Mucosa of stomach (tissue), 1 donor: ENCODE data around the gene NRDC.
"Not testable (repeated sequence)": the region's sequence is repeated elsewhere in the genome, so short reads cannot be mapped to it uniquely, and the experiment has no call there.

Experiments
- H3K27me3 ChIP-seq: one replicate; pipeline ENCODE4 v1.7.0; 2013; ENCODE audit warnings: mild to moderate bottlenecking, low read length; ENCODE audit not compliant: control insufficient read depth, insufficient read depth
- H3K36me3 ChIP-seq: one replicate; pipeline ENCODE4 v1.7.0; 2013; ENCODE audit warnings: low read length; ENCODE audit not compliant: control insufficient read depth, insufficient read depth
- H3K4me1 ChIP-seq: one replicate; pipeline ENCODE4 v1.7.0; 2013; ENCODE audit warnings: mild to moderate bottlenecking, low read length; ENCODE audit not compliant: control insufficient read depth, insufficient read depth
- H3K4me3 ChIP-seq: one replicate; pipeline ENCODE4 v1.7.0; 2013; ENCODE audit warnings: low read length
- H3K9ac ChIP-seq: one replicate; pipeline ENCODE4 v1.7.0; 2013; ENCODE audit warnings: mild to moderate bottlenecking, low read length, moderate library complexity
- H3K9me3 ChIP-seq: one replicate; pipeline ENCODE4 v1.7.0; 2013; ENCODE audit warnings: mild to moderate bottlenecking, low read length, moderate library complexity; ENCODE audit not compliant: control insufficient read depth
- donor health status: Pancreatic carcinoma.

Gene NRDC

DNA sequence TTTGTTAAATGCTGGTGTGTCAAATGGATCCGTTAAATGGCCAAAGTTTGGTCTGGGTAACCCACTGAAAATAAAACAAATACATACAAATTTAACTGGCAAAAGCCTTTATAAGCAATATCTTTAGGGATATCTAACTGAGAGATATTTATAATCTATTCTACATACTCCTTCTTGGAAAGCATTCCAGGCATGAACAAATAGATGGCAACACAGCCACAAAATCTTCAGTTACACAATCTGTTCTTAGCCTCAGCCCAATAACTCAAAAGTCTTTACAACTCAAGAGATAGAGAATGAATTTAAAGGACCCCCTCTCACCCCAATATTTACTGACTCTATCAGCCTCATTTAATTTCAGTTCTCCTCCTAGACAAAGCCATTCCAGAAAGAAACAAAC is 58.7 kb downstream of the NRDC start:
- Histone ChIP-seq H3K9me3 (no peaks in the 10 kb centered on the region), H3K4me3 (no peak overlapping the region), H3K27me3 (no peaks in the 10 kb centered on the region), H3K4me1 (no peaks in the 10 kb centered on the region), H3K9ac (no peak overlapping the region), H3K36me3 (no peaks in the 10 kb centered on the region)

GRCh38 chr1:51819021-51819420 is 59.5 kb downstream of the NRDC start:
- H3K9ac ChIP-seq, H3K27me3 ChIP-seq, H3K4me1 ChIP-seq, H3K9me3 ChIP-seq, H3K36me3 ChIP-seq, H3K4me3 ChIP-seq: not testable (repeated sequence)

DNA sequence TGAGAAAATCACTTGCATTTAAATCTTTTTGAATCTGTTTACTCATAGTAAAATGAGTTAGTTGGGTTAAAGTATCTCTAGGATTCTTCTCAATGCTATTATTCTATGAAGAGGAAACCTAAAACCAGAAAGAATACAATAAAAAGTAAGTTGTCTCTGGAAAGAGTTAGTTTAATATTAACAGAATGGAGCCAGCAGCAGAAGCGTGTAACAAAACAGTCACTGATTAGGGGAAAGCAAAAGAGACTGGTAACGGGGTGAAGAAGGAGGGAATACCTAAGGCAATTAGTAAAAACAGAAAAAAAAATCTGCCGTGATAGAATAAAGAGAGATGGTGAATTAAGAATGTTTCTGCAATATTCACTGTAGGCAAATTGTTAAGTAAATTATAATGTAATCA is 60.0 kb downstream of the NRDC start:
- Histone ChIP-seq H3K36me3 (no peaks in the 10 kb centered on the region), H3K27me3 (no peaks in the 10 kb centered on the region), H3K4me3 (no peak overlapping the region), H3K9me3 (no peaks in the 10 kb centered on the region), H3K9ac (no peak overlapping the region), H3K4me1 (no peaks in the 10 kb centered on the region)

DNA sequence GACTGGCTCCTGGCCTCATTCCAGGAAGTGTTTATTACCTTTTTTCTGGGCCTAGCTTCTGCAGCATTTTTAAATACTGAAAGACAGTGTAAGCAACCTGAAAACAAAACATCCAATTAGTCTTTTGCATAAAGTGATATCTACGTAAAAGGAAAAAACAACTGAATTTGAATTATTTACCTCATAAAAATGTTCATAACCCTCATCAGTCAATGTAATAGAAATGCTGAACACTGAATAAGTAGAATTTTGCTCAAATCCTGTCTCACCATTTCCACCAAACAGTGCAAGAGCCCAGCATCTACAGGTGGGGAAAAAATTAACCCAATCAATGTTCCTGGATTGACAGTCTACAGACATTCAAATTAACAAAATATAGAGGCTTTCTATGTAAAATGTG is 64.0 kb downstream of the NRDC start:
- H3K9ac ChIP-seq = no peak overlapping the region
- H3K27me3 ChIP-seq = no peaks in the 10 kb centered on the region
- H3K36me3 ChIP-seq = no peaks in the 10 kb centered on the region
- H3K4me3 ChIP-seq = no peak overlapping the region
- no peaks in the 10 kb centered on the region for H3K4me1 ChIP-seq
- no peaks in the 10 kb centered on the region for H3K9me3 ChIP-seq

- peaks cover 3% of the 10 kb centered on the region for H3K36me3 ChIP-seq
- H3K4me1 ChIP-seq = no peaks in the 10 kb centered on the region
- no peaks in the 10 kb centered on the region for H3K9me3 ChIP-seq
- no peak overlapping the region for H3K4me3 ChIP-seq
- no peaks in the 10 kb centered on the region for H3K27me3 ChIP-seq
- no peak overlapping the region for H3K9ac ChIP-seq
Observed at GRCh38 chr1:51799372-51799771, 79.2 kb downstream of the NRDC start.

DNA sequence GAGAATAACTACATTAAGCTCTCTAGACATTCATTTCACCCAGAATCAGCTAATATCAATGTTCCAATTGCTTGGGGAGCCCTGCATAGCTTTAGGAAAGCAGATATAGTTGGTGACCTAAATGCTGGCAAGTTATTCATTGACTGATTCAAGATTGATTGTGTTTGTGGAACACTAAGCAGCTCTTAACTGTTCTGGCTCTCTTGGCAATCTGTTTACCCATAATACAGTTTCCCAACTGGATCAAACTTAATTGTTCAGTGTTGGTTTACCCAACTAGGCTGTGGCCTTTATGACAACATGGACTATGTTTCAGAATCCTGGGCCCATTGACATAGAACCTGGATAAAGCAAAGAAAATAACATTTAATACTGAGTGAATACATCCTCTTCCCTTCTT is 83.7 kb downstream of the NRDC start:
- H3K9me3 ChIP-seq = no peaks in the 10 kb centered on the region
- no peaks in the 10 kb centered on the region for H3K4me1 ChIP-seq
- H3K4me3 ChIP-seq = no peak overlapping the region
- H3K27me3 ChIP-seq = no peaks in the 10 kb centered on the region
- peaks cover 5% of the 10 kb centered on the region for H3K36me3 ChIP-seq
- no peak overlapping the region for H3K9ac ChIP-seq

DNA sequence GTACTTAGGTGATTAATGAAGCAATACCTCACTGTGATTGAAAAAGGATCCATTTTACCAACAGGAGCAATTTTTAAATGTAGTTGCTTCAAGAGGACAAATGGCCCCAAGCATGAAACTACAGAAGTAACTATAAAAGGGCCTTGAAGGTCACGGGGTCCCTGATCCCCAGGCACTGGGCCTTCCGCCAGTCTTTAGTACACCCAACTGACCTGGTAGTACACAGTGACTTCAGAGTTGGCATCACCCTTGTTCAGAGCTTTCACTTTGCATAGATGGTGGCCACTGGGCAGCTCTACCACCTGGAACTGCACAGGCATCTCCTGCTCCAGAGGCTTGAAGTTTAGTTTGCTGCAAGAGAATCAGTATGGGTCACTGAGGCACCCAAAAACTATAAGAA is 84.3 kb downstream of the NRDC start:
- no peaks in the 10 kb centered on the region for H3K4me1 ChIP-seq
- peaks cover 5% of the 10 kb centered on the region for H3K36me3 ChIP-seq
- no peaks in the 10 kb centered on the region for H3K9me3 ChIP-seq
- H3K4me3 ChIP-seq = no peak overlapping the region
- H3K9ac ChIP-seq = no peak overlapping the region
- no peaks in the 10 kb centered on the region for H3K27me3 ChIP-seq

DNA sequence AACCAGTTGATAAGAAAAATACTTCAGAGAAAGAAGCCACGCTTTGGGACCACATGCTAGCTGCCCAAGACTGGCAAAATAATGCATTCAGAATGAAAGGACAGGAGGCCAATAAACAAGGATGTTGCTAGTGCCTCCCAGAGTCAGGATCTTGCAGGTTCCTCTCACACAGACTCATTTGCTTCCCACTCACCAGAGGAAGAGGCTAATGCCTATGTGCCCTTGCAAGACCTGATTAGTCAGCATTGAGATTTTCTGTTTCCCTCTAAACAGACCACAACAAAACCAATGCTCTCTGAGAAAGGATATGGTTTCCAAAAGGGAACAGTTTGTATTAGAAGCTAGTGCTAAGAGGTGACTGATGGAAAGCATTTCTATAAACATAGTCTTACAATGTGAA is 85.7 kb downstream of the NRDC start:
- no peak overlapping the region for H3K4me3 ChIP-seq
- no peaks in the 10 kb centered on the region for H3K4me1 ChIP-seq
- no peak overlapping the region for H3K9ac ChIP-seq
- H3K27me3 ChIP-seq = no peaks in the 10 kb centered on the region
- peaks cover 5% of the 10 kb centered on the region for H3K36me3 ChIP-seq
- H3K9me3 ChIP-seq = no peaks in the 10 kb centered on the region

DNA sequence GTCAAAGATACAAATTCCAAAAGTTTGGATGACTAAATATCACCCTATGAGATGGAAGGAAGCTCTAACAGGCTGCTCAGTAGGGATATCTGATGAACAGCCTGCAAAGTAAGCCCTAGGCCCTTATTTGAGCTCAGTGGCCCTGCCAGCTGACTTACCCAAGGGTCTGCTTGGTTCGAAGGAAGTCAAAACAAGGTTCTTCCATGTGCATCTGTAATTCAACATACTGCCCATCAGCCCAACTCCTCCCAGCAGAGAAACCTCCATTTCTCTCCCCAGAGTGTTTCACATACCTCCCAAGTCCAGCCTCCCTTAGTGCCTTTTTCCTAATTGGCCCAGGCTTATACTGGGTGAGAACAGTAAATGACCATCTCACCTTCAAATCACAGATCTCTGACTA is 86.6 kb downstream of the NRDC start:
- Histone ChIP-seq H3K4me3 (no peak overlapping the region), H3K9me3 (no peaks in the 10 kb centered on the region), H3K9ac (no peak overlapping the region), H3K4me1 (no peaks in the 10 kb centered on the region), H3K36me3 (peaks cover 5% of the 10 kb centered on the region), H3K27me3 (no peaks in the 10 kb centered on the region)

GRCh38 chr1:51790385-51790784 is 88.1 kb downstream of the NRDC start:
- no peak overlapping the region for H3K9ac ChIP-seq
- peaks cover 12% of the 10 kb centered on the region for H3K36me3 ChIP-seq
- H3K9me3 ChIP-seq = no peaks in the 10 kb centered on the region
- H3K4me1 ChIP-seq = no peaks in the 10 kb centered on the region
- no peaks in the 10 kb centered on the region for H3K27me3 ChIP-seq
- H3K4me3 ChIP-seq = no peak overlapping the region

GRCh38 chr1:51789342-51789741 is 89.2 kb downstream of the NRDC start:
- no peaks in the 10 kb centered on the region for H3K9me3 ChIP-seq
- no peaks in the 10 kb centered on the region for H3K4me1 ChIP-seq
- H3K9ac ChIP-seq = no peak overlapping the region
- no peaks in the 10 kb centered on the region for H3K27me3 ChIP-seq
- peaks cover 16% of the 10 kb centered on the region for H3K36me3 ChIP-seq
- no peak overlapping the region for H3K4me3 ChIP-seq

GRCh38 chr1:51788938-51789337 is 89.6 kb downstream of the NRDC start:
- H3K4me1 ChIP-seq = no peaks in the 10 kb centered on the region
- peaks cover 14% of the 10 kb centered on the region for H3K36me3 ChIP-seq
- no peak overlapping the region for H3K4me3 ChIP-seq
- H3K9me3 ChIP-seq = no peaks in the 10 kb centered on the region
- no peaks in the 10 kb centered on the region for H3K27me3 ChIP-seq
- H3K9ac ChIP-seq = no peak overlapping the region

DNA sequence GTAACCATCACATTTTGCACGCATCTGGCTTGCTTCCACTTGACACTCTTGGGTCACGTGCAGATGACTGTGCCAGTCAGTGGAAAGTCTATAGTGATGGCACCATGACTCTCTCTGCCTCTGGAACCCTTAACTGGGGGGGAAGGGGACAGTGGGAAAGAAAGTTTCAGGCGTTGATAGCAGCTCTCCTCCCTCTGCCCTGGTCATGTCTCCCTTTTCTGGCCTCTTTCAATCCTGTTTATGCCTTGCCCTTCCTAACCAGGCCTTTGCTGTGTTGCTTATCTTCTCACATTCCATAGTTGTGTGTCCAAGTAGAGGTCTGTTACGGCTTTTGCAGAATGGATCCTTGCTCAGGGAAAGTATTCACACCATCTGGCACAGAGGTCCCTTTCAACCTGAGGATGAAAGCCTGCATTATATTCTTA is 93.5 kb downstream of the NRDC start:
- H3K27me3 ChIP-seq = no peaks in the 10 kb centered on the region
- H3K36me3 ChIP-seq = peaks cover 14% of the 10 kb centered on the region
- no peaks in the 10 kb centered on the region for H3K4me1 ChIP-seq
- H3K9me3 ChIP-seq = no peaks in the 10 kb centered on the region
- H3K9ac ChIP-seq = no peak overlapping the region
- no peak overlapping the region for H3K4me3 ChIP-seq
